Stimulated activated CD8-positive, alpha-beta memory T cell treated with anti-CD3 and anti-CD28 coated beads, Interleukin-2, amount 100 ng/mL, for 48 hours (primary cell): ENCODE data around the gene ZBTB17.
"Not testable (repeated sequence)": the region's sequence is repeated elsewhere in the genome, so short reads cannot be mapped to it uniquely, and the experiment has no call there.

Source experiments
- DNase-seq, 2 donors: peaks; one replicate each; pipeline ENCODE4 v3.0.0-alpha.2; 2020; ENCODE audit warnings: low read depth in 2 of 2

ZBTB17 gene

DNA sequence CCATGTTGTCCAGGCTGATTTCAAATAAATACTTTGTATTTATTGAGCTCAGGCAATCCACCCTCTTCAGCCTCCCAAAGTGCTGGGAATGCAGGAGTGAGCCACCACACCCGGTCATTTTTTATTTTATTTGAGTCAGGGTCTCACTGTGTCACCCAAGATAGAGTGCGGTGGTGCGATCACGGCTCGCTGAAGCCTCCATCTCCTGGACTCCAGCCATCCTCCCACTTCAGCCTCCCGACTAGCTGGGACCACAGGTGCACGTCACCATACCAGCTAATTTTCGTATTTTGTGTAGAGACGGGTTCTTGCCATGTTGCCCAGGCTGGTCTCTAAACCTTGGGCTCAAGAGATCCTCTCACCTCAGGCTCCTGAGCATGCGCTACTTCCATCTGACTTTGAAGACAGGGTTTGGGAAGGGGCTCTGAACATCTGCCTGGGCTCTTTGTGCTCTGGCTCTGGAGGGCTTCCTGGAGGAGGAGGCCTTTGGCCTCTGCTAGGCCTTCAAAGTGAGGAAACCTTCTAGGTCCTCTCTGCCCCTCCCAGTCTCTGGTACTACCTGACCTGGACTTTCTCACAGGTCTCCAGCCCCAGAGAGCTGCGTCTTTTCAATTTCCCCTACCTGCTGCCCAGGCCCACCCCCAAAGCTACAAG is 36.2 kb upstream of the ZBTB17 start:
- no peak for DNase-seq

DNA sequence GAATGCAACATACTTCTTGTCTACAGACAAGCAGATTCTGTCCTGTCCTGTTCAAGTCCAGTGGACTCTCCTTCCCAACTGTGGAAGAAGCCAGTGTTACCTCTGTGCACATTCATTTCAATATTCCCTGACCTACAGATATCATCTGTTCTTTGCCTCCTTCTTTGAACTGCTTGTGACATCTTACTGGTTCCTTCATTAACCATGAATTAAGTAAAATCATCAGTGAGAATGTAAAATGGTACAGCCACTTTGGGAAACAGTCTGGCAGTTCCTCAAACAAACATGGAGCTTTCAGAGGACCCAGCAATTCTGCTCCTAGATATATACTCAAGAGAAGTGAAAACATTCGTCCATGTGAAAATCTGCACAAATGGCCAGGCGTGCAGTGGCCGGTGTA is 34.9 kb upstream of the ZBTB17 start:
- no peak for DNase-seq

DNA sequence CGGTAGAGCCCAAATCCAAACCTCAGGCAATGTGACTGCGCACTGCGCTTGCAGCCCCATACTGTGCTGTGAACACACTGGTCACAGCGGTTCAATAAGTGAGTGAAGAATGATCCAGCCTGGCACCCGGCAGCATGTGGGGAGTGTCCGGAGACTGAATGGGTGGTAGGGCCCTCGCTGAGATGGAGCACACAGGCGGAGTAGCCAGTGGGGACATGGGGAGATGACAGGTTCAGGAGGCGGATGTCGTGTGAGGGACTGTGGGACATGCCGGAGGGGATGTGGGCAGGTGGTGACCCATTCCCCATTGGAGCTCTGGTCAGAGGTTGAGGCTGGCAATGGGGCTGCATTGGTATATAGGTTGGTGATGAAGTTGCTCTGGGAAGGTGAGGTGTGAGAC is 33.8 kb upstream of the ZBTB17 start:
- no peak for DNase-seq

DNA sequence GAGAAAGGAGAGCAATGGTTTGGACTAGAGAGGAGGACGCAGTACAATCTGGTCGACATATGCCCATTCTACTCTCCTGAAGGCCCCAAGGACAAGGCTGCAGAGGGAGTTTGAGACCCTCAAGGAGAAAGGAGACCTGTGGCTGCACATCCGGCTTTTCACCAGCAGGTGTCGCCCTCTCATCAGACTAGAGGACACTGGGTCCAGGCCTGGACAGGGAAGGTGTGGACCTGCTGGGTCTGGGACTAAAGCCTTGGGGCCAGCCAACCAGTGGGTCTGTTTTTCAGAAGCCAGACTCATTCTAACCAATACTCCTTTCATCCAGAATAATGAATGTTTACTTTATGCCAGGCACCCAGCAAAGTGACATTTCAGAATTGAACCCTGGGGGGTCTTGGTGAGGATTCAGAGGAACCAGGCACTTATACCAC is 33.1 kb upstream of the ZBTB17 start:
- peak; percentile 51 to 75 for DNase-seq

DNA sequence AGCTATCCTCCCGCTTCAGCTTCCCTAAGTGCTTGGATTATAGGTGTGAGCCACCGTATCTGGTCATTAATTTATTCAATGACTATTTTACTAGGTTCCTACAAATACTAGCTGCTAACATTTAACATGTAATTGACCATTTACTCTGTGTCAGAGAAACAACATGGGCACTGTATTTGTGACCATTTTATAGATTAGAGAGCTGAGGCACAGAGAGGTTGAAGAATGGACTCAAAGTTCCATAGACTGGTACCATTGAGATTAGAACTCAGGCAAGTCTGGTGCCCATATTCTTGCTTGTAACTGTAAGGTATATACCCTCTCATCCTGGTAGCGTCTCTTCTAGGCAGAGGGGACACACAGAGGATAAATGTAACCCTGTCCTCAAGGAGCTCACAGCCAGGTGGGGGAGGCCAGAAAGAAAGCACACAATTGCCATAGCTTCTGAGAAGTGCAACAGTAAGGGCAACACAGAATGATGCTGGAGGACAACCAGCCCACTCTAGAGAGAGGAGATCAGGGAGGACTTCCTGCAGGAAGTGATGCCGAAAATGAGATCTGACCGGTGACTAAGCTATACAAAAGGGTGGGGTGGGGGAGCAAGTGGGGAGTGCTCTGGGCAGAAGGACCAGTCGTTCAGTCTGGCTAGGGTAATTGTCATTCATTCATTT is 31.9 kb upstream of the ZBTB17 start:
- DNase-seq: no peak

GRCh38 chr1:16006552-16007485 is 30.9 kb upstream of the ZBTB17 start:
- no peak for DNase-seq

GRCh38 chr1:16006010-16006409 is 30.1 kb upstream of the ZBTB17 start:
- DNase-seq: no peak

DNA sequence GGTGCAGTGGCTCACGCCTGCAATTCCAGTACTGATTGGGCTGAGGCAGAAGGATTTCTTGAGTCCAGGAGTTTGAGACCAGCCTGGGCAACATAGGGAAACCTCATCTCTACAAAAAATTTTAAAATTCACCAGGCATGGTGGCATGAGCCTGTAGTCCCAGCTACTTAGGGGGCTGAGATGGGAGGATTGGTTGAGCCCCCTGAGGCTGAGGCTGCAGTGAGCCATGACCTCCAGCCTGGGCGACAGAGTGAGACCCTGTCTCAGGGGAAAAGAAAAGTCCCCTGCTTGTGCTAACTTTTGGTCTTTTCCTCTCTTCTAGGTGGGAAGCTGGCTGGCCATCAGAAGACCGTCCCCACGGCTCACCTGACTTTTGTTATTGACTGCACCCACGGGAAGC is 29.7 kb upstream of the ZBTB17 start:
- no peak for DNase-seq

GRCh38 chr1:16001274-16001673 is 25.4 kb upstream of the ZBTB17 start:
- DNase-seq: not testable (repeated sequence)

DNA sequence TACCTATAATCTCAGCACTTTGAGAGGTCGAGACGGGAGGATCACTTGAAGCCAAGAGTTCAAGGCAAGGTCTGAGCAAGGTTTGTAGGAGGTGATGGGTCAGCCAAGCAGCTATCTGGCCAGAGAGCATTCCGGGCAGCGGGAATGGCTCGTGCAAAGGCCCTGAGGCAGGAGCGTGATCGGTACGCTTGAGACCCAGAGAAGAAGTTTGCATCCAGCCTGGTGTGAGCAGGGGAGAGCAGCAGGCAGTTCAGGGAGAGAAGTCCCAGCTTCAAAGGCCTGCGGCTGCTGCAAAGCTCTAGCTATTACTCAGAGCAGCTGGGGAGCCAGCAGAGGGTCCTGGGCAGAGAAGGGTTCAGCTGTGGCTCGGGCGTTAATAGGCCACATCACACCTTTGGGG is 23.0 kb upstream of the ZBTB17 start:
- no peak for DNase-seq

- no peak for DNase-seq
Measured at GRCh38 chr1:15997637-15998280, 21.9 kb upstream of the ZBTB17 start.

- no peak for DNase-seq
Measured at GRCh38 chr1:15997076-15997585, 21.2 kb upstream of the ZBTB17 start.

- peak; percentile 40 to 45 for DNase-seq
Measured at GRCh38 chr1:15994590-15995351, 18.9 kb upstream of the ZBTB17 start.

- DNase-seq: no peak
Measured at GRCh38 chr1:15994081-15994480, 18.2 kb upstream of the ZBTB17 start.

DNA sequence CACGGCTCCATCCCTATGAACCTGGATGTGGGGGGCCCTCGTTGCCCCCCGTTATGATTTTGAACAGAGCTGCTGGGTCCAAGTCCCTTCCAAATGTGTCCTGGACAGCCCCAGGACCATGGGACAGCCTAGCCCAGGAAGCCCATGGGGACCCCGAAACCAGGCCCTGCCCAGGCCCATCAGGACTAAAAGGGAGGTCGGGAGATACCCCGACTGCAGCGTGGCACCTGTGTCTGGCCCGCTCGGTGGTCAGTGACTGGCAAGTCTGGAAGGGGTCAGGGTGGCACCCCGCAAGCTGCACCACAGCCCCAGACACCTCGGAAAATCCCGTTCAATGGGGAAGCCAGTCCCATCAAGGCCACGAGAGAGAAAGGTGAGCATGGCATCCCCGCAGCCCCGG is 17.8 kb upstream of the ZBTB17 start:
- no peak for DNase-seq

DNA sequence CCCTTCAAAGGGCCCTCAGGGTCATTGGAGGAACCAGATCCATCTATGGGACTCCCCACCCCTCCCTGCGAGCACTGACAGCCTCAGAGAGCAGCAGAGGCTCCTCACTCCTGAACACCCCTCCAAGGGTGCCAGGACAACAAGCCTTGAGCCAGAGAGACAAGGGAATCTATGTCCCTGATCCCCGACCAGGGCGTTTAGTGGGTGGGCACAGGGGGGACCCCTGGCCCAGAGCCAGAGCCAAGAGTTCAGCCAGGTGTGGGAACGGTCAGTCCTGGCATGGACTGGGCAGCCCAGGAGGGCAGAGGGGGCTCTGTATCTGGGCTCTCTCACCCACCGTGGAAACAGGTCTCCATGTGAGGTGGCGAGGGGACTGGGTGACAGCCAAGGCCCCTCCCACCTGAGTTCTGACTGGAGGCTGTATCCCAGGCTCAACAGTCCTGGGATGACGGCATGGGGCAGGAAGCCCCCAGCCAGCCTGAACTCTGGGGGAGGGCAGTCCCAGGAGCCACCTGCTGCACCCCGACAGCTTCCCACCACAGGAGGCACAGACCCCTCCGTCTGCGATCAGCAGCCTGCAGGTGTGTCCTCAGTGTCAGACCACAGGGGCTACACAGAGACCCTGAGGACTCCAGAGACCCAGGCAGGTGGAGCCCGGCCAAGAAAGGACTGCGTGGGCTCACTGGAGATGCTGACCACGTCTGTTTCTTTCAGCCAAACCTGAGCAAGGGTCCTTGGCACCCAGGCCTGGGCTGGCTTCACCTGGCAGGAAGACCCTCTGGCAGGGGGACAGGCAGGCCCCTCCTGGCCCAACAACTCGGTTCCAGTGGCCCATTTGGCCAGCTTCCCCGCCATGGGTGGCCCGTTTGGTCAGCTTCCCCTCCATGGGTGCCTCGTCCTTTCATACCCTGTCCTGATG is 16.9 kb upstream of the ZBTB17 start:
- no peak for DNase-seq

DNA sequence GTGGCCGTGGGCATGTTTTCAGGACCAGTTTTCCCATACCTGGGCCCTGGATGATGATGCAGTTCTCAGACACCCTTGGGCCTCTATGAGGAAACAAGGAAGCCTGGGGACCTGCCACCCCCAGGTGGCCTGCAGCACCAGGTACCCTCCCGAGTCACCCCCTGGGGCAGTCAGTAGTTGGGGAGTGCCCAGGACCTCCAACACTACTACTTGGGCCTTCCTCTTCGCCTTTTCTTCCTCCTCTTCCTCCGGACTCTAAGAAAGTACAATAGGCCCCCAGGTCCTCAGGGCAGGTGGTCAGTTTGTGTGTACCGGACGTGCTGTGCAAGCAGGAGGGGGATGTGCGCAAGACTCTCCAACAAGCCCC is 16.3 kb upstream of the ZBTB17 start:
- DNase-seq: no peak

- DNase-seq: no peak
Measured at GRCh38 chr1:15991427-15992186, 15.7 kb upstream of the ZBTB17 start.

GRCh38 chr1:15989776-15990175 is 13.9 kb upstream of the ZBTB17 start:
- no peak for DNase-seq
